Colonic mucosa (tissue), 4 donors: Measurements from ENCODE around the gene PDCD4. TPM values are rescaled to one million over a fixed set of nuclear protein-coding genes. Genes with fewer than 3 reads are reported as not detected.

ENCODE experiments used
- DNase-seq: peaks from one replicate; pipeline ENCODE4 v3.0.0-alpha.2; 2020
- H3K27ac ChIP-seq: fragments of 200-600 bp; one replicate; pipeline ENCODE4 v1.8.0; 2021
- H3K27me3 ChIP-seq: fragments of 200-600 bp; one replicate; pipeline ENCODE4 v1.8.0; 2021
- H3K36me3 ChIP-seq: fragments of 200-600 bp; one replicate; pipeline ENCODE4 v1.8.0; 2021
- H3K4me1 ChIP-seq: fragments of 200-600 bp; one replicate; pipeline ENCODE4 v1.8.0; 2021; ENCODE audit warnings: mild to moderate bottlenecking
- H3K4me3 ChIP-seq: fragments of 200-600 bp; one replicate; pipeline ENCODE4 v1.8.0; 2021
- H3K9ac ChIP-seq, 2 donors: one replicate each; pipeline ENCODE4 v1.7.0; 2013; ENCODE audit warnings: control low read depth in 2 of 2, low read depth in 2 of 2, low read length in 2 of 2
- H3K9me3 ChIP-seq: fragments of 200-600 bp; one replicate; pipeline ENCODE4 v1.8.0; 2021
- CTCF ChIP-seq: fragments of 200-600 bp; IDR thresholded peaks from one replicate; pipeline ENCODE4 v1.8.0; 2022; ENCODE audit warnings: antibody characterized with exemption, mild to moderate bottlenecking
- intact Hi-C: fragments of 100-400 bp; cut with DNase I; formaldehyde crosslinking; loops from one replicate; pipeline ENCODE4 v1.14.1; 2022
- total RNA-seq, 2 donors: library from RNA; stranded (reverse); fragmentation: NEBNext Ultra II Directional in 1 of 2; extraction: Animal tissue kit (Norgen Biotek cat#: 25700) in 1 of 2; gene quantifications; one replicate each; pipeline ENCODE4 v1.2.1, GENCODE V29; 2021
- donor health status: healthy.
- donor health status: DM: no; HTN: no; CAD: no.
- donor health status: DM: no; HTN: no; CAD: no.

Gene PDCD4
- total RNA-seq, 2 donors from 2014 or later, result 397 to 463 TPM

DNA sequence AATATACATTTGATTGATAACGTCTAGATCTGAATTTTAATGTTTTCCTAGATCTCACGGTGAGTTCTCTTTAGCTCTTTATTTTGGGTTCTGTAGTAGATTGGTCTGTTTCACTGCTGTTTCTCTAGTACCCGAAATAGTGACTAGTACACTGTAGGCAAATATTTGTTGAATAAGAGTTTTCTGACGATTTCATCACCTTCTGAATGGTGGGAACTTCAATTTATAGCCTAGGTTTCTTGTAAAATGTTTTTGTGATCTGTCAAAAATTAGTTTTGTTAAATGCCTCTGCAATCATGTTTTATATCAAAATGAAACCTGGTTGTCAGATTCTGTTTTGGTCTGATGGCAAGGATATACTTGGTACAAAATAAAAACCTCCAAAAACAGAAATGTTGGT is 10.2 kb downstream of the PDCD4 start:
- no peaks in the 10 kb centered on the region for H3K9me3 ChIP-seq
- TF ChIP-seq CTCF, result no peak
- no peaks in the 10 kb centered on the region for H3K27me3 ChIP-seq
- DNase-seq, result no peak
- intact Hi-C loops, result loop anchor here (10.0 kb wide), 1 partner anchor 297 kb away; no protein-coding TSS in a partner anchor
- peaks cover 5% of the 10 kb centered on the region for H3K4me1 ChIP-seq
- no peak overlapping the region for H3K4me3 ChIP-seq
- H3K9ac ChIP-seq, result no peak overlapping the region
- H3K27ac ChIP-seq, result no peak overlapping the region
- peaks cover 5% of the 10 kb centered on the region for H3K36me3 ChIP-seq

DNA sequence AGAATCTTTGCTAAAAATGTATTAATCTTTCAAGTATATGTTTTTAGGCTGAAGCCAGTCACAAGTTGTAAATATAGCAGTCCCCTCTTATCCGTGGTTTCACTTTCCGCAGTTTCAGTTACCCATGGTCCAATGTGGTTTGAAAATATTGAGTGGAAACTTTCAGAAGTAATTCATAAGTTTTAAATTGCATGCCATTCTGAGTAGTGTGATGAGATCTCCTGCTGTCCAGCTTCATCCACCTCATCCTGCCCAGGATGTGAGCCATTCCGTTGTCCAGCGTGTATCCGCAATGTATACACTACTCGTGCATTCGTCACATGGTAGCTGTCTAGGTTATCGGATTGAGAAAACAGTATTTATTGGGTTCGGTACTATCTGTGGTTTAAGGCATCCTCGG is 12.2 kb downstream of the PDCD4 start:
- Histone ChIP-seq H3K4me3 (no peak overlapping the region), H3K27me3 (no peaks in the 10 kb centered on the region), H3K27ac (no peak overlapping the region), H3K4me1 (peaks cover 4% of the 10 kb centered on the region), H3K36me3 (peaks cover 3% of the 10 kb centered on the region), H3K9ac (peak overlapping the region in 1 of 2 donors; percentile 6), H3K9me3 (no peaks in the 10 kb centered on the region)
- DNase-seq, result no peak
- intact Hi-C loops, result loop anchor here (10.0 kb wide), 1 partner anchor 299 kb away; no protein-coding TSS in a partner anchor
- TF ChIP-seq CTCF, result no peak

DNA sequence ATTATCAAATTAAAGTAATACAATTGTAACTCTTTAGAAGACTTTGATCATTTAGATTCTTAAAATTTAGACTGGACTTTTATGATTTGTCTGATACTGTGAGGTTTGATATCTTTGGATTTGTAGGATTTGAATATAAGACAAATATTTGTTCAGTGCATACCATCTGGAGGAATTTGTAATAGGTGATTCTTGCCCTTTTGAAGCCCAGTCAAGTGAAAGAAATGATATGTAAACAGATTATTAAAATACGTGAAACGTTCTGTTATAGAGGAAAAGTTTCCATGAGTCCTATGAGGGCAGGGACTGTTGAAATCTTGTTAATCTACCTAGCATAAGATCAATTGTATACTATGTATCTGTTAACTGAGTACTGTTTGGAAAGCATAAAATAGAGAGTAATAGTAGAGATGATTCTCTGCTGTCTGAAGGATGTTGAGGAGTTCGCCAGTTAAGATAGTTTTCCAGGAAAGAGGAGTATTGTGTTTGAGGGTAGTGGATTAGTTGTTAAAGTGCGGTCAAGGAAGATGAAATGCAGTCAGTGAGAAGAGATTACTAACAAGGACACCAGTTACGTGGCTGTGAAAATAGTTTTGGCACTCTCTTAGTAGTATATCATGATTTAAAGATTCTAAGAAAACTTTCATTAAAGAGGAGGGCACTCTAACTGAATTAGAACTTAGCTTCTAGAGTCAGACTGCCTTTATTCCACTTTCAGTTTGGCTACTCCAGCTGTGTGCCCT is 14.4 kb downstream of the PDCD4 start:
- Histone ChIP-seq H3K9ac (no peak overlapping the region), H3K4me3 (no peak overlapping the region), H3K27ac (no peak overlapping the region), H3K27me3 (no peaks in the 10 kb centered on the region), H3K9me3 (no peaks in the 10 kb centered on the region), H3K4me1 (peaks cover 4% of the 10 kb centered on the region), H3K36me3 (no peaks in the 10 kb centered on the region)
- no peak for DNase-seq
- intact Hi-C loops, result loop anchor here (10.0 kb wide), 1 partner anchor 301 kb away; no protein-coding TSS in a partner anchor
- TF ChIP-seq CTCF, result no peak

GRCh38 chr10:110887560-110887959 is 15.8 kb downstream of the PDCD4 start:
- no peak for TF ChIP-seq CTCF
- H3K27ac ChIP-seq, result no peak overlapping the region

DNA sequence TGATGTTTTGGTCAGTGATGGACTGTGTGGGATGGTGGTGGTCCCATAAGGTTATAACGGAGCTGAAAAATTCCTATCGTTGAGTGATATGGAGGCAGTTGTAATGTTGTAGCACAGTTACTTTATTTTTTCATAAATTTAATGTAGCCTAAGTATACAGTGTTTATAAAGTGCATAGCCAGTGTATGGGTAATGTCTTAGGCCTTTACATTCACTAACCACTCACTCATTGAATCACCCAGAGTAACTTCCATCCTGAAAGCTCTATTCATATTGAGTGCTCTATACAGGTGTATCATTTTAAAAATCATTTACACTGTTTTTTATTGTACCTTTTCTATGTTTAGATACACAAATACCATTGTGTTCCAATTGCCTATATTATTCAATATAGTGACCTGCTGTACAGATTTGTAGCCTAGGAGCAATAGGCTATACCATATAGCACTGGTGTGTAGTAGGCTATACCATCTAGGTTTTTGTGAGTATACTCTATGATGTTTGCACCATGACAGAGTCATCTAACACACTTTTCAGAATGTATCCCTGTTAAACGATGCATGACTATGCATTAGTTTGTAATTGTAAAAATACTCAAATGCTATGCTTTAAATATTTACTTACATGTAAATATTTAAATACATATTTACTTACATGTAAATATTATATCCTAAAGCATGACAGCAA is 21.0 kb downstream of the PDCD4 start:
- intact Hi-C loops, result loop anchor here (2.0 to 5.0 kb wide), 2 partner anchors 90 to 146 kb away; no protein-coding TSS in a partner anchor
- Histone ChIP-seq H3K36me3 (peaks cover 10% of the 10 kb centered on the region), H3K27me3 (no peaks in the 10 kb centered on the region), H3K9ac (no peak overlapping the region), H3K4me1 (peaks cover 4% of the 10 kb centered on the region), H3K4me3 (no peak overlapping the region), H3K9me3 (no peaks in the 10 kb centered on the region), H3K27ac (no peak overlapping the region)
- TF ChIP-seq CTCF, result no peak
- DNase-seq, result no peak

More at GRCh38 chr10:110887560-110887959, 15.8 kb downstream of the PDCD4 start:
- intact Hi-C loops, result loop anchor here (10.0 kb wide), 1 partner anchor 303 kb away; no protein-coding TSS in a partner anchor
- Histone ChIP-seq H3K36me3 (no peaks in the 10 kb centered on the region), H3K9ac (no peak overlapping the region), H3K9me3 (no peaks in the 10 kb centered on the region), H3K4me3 (no peak overlapping the region), H3K27me3 (no peaks in the 10 kb centered on the region), H3K4me1 (no peaks in the 10 kb centered on the region)
- no peak for DNase-seq
